Esophagus squamous epithelium (tissue), 5 donors: ENCODE data around the gene LACTBL1. TPM values are rescaled to one million over a fixed set of nuclear protein-coding genes. Genes with fewer than 3 reads are reported as not detected.

Experiments used
- DNase-seq: peaks from one replicate; lab custom pipeline; 2025; lab: John Stamatoyannopoulos, UW
- H3K27ac ChIP-seq, 4 donors: fragments of 200-600 bp; sonication (generic); one replicate each; pipeline ENCODE4 v1.5.1; 2016 to 2019; ENCODE audit warnings: mild to moderate bottlenecking in 1 of 4
- H3K27me3 ChIP-seq, 4 donors: fragments of 200-600 bp; sonication (generic); 1 replicate in 3 of 4; 2 replicates in 1 of 4; pipeline versions ENCODE4 v1.5.1 to v1.6.0; 2017 to 2021; ENCODE audit warnings: antibody characterized with exemption in 1 of 4
- H3K36me3 ChIP-seq, 3 donors: fragments of 200-600 bp; sonication (generic); one replicate each; pipeline ENCODE4 v1.5.1; 2016 to 2019
- H3K4me1 ChIP-seq, 3 donors: fragments of 200-600 bp; sonication (generic); one replicate each; pipeline ENCODE4 v1.5.1; 2017 to 2019
- H3K4me3 ChIP-seq, 4 donors: fragments of 200-600 bp; sonication (generic); 1 replicate in 3 of 4; 2 replicates in 1 of 4; pipeline ENCODE4 v1.5.1; 2016 to 2019; ENCODE audit warnings: mild to moderate bottlenecking in 2 of 4, moderate library complexity in 1 of 4
- H3K9me3 ChIP-seq, 3 donors: fragments of 200-600 bp; sonication (generic); one replicate each; pipeline ENCODE4 v1.5.1; 2016 to 2019
- CTCF ChIP-seq, 6 experiments: fragments of 450-650 bp in 4 of 6; fragments of 200-600 bp in 2 of 6; sonication (generic) in 2 of 6; IDR thresholded peaks; one replicate each; pipeline ENCODE4 v1.5.1; 2016 to 2019; ENCODE audit warnings: antibody characterized with exemption in 6 of 6, mild to moderate bottlenecking in 4 of 6, moderate library complexity in 4 of 6
- POLR2A ChIP-seq, 4 donors: fragments of 450-650 bp; IDR thresholded peaks; one replicate each; pipeline ENCODE4 v1.6.1; 2017; ENCODE audit warnings: antibody characterized with exemption in 4 of 4, mild to moderate bottlenecking in 4 of 4, moderate library complexity in 3 of 4
- WGBS, 2 donors: methylation state at CpG; one replicate each; pipeline ENCODE4 v1.1.5; 2018; 5-methylcytosine and 5-hydroxymethylcytosine counted together
- intact Hi-C: fragments of 100-400 bp; cut with DNase I; formaldehyde crosslinking; loops from one replicate; pipeline ENCODE4 v1.15.0; 2022
- total RNA-seq, 4 donors: library from RNA; depleted of rRNA; stranded (reverse); fragments of >200 nt; gene quantifications; one replicate each; pipeline ENCODE4 v1.1.0, GENCODE V29; 2016
- donor health status: DM: yes; HTN: yes; CAD: no.

LACTBL1 gene
- total RNA-seq, 4 donors from 2014 or later = not detected

GRCh38 chr1:22914633-22915217 lies 57.9 kb downstream of the LACTBL1 start:
- Histone ChIP-seq H3K36me3 (no peaks in the 10 kb centered on the region), H3K9me3 (no peaks in the 10 kb centered on the region), H3K27me3 (peaks cover 0 to 63% (median 0%) of the 10 kb centered on the region in 4 donors), H3K4me3 (no peak overlapping the region), H3K4me1 (peaks cover 0 to 24% (median 3%) of the 10 kb centered on the region in 3 donors), H3K27ac (no peak overlapping the region)
- no peak for DNase-seq
- TF ChIP-seq POLR2A (IDR thresholded peaks at IDR 0.05) (no peak), CTCF (IDR thresholded peaks at IDR 0.05) (no peak)
- intact Hi-C loops = no loop called here
- WGBS, 2 donors = 75 to 78% methylated on average over 4 to 8 of the region's 8 CpGs

GRCh38 chr1:22914156-22914555 lies 58.5 kb downstream of the LACTBL1 start:
- Histone ChIP-seq H3K9me3 (no peaks in the 10 kb centered on the region), H3K4me1 (peaks cover 0 to 24% (median 3%) of the 10 kb centered on the region in 3 donors), H3K27ac (no peak overlapping the region), H3K27me3 (peaks cover 0 to 58% (median 0%) of the 10 kb centered on the region in 4 donors), H3K4me3 (no peak overlapping the region), H3K36me3 (no peaks in the 10 kb centered on the region)
- intact Hi-C loops = no loop called here
- DNase-seq = no peak
- WGBS, 2 donors = 68 to 97% methylated on average over 8 to 9 of the region's 10 CpGs
- no peak for TF ChIP-seq CTCF (IDR thresholded peaks at IDR 0.05)

- DNase-seq = no peak
- no peak for TF ChIP-seq CTCF (IDR thresholded peaks at IDR 0.05)
- TF ChIP-seq POLR2A (IDR thresholded peaks at IDR 0.05) = no peak
- WGBS, 2 donors = 73 to 78% methylated on average over 18 to 22 of the region's 24 CpGs
- H3K27me3 ChIP-seq = peaks cover 0 to 52% (median 0%) of the 10 kb centered on the region in 4 donors
- peaks cover 0 to 24% (median 3%) of the 10 kb centered on the region in 3 donors for H3K4me1 ChIP-seq
- H3K27ac ChIP-seq = no peak overlapping the region
- no peaks in the 10 kb centered on the region for H3K9me3 ChIP-seq
- no peak overlapping the region for H3K4me3 ChIP-seq
- H3K36me3 ChIP-seq = no peaks in the 10 kb centered on the region
- intact Hi-C loops = no loop called here
These were observed 59.1 kb downstream of the LACTBL1 start for GRCh38 chr1:22913421-22914141.

- TF ChIP-seq POLR2A (IDR thresholded peaks at IDR 0.05) (no peak), CTCF (IDR thresholded peaks at IDR 0.05) (no peak)
- intact Hi-C loops = no loop called here
- Histone ChIP-seq H3K9me3 (no peaks in the 10 kb centered on the region), H3K4me1 (peaks cover 0 to 22% (median 3%) of the 10 kb centered on the region in 3 donors), H3K27ac (no peak overlapping the region), H3K4me3 (no peak overlapping the region), H3K27me3 (peaks cover 0 to 51% (median 0%) of the 10 kb centered on the region in 4 donors), H3K36me3 (no peaks in the 10 kb centered on the region)
- 91 to 95% methylated on average over 15 to 16 of the region's 16 CpGs for WGBS, 2 donors
- DNase-seq = no peak
These were observed 60.4 kb downstream of the LACTBL1 start for GRCh38 chr1:22912311-22912710.

GRCh38 chr1:22910986-22911651 lies 61.5 kb downstream of the LACTBL1 start:
- TF ChIP-seq CTCF (IDR thresholded peaks at IDR 0.05) (no peak), POLR2A (IDR thresholded peaks at IDR 0.05) (no peak)
- H3K4me1 ChIP-seq = peaks cover 0 to 10% (median 0%) of the 10 kb centered on the region in 3 donors
- WGBS, 2 donors = 83 to 88% methylated on average over 5 of the region's 5 CpGs
- H3K27ac ChIP-seq = no peak overlapping the region
- DNase-seq = no peak
- no peaks in the 10 kb centered on the region for H3K36me3 ChIP-seq
- H3K27me3 ChIP-seq = peaks cover 0 to 51% (median 0%) of the 10 kb centered on the region in 4 donors
- intact Hi-C loops = no loop called here
- H3K9me3 ChIP-seq = no peaks in the 10 kb centered on the region
- no peak overlapping the region for H3K4me3 ChIP-seq
